ENCODE results near the gene PNKP.

DNA sequence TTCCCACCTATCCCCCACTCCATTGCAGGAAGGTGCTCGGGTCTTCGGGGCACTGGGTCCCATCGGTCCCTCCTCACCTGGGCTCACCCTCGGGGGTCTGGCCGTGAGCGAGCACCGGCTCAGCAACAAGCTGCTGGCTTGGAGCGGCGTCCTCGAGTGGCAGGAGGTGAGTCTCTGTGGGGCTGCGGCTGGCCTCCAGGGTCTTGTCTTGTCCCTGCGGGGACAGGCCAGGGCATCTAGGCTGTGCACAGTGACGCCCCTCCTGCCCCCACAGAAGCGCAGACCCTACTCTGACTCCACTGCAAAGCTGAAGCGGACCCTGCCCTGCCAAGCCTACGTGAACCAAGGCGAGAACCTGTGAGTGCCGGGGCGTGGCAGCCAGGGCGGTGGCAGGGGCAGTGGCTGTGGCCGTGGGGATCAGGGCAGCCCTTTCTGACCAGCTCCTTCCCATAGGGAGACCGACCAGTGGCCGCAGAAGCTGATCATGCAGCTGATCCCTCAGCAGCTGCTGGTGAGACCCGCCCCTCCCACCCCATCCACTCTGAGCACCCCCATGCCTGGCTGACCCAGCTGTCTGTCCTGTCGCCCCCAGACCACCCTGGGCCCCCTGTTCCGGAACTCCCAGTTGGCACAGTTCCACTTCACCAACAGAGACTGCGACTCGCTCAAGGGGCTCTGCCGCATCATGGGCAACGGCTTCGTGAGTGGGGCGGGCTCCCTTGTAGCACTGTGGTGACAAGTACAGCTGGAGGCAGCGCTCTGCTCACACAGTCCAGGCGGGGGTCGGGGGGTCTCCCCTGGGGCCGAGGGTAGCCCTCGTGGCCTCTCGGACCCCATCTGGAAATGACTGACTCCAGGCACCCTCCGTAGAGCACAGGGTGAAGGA lies 12.8 kb downstream of the PNKP start:
- TF ChIP-seq, protein P1, sequence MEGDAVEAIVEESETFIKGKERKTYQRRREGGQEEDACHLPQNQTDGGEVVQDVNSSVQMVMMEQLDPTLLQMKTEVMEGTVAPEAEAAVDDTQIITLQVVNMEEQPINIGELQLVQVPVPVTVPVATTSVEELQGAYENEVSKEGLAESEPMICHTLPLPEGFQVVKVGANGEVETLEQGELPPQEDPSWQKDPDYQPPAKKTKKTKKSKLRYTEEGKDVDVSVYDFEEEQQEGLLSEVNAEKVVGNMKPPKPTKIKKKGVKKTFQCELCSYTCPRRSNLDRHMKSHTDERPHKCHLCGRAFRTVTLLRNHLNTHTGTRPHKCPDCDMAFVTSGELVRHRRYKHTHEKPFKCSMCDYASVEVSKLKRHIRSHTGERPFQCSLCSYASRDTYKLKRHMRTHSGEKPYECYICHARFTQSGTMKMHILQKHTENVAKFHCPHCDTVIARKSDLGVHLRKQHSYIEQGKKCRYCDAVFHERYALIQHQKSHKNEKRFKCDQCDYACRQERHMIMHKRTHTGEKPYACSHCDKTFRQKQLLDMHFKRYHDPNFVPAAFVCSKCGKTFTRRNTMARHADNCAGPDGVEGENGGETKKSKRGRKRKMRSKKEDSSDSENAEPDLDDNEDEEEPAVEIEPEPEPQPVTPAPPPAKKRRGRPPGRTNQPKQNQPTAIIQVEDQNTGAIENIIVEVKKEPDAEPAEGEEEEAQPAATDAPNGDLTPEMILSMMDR (IDR thresholded peaks at IDR 0.05) = no peak
- no peak for TF ChIP-seq POLR2A (IDR thresholded peaks at IDR 0.05)

Measured in esophagus squamous epithelium (tissue), 4 donors.